BE2C (cell line): ENCODE data around the gene MAPK6.

Experiments
- DNase-seq: peaks from one replicate; pipeline ENCODE4 v3.0.0-alpha.2; 2020
- H3K27me3 ChIP-seq: fragments of 250-450 bp; sonication (Bioruptor Pico); 2 replicates; pipeline ENCODE4 v1.5.1; 2020; ENCODE audit warnings: mild to moderate bottlenecking
- H3K36me3 ChIP-seq: fragments of 250-450 bp; sonication (Bioruptor Pico); 2 replicates; pipeline ENCODE4 v1.5.1; 2020; ENCODE audit warnings: mild to moderate bottlenecking
- H3K4me1 ChIP-seq: fragments of 250-450 bp; sonication (Bioruptor Pico); 2 replicates; pipeline ENCODE4 v1.5.1; 2020
- H3K4me3 ChIP-seq: 2 replicates; pipeline ENCODE4 v1.5.1; 2011; ENCODE audit warnings: low read depth, low read length
- H3K9me3 ChIP-seq: fragments of 250-450 bp; sonication (Bioruptor Pico); 2 replicates; pipeline ENCODE4 v1.5.1; 2020
- TF ChIP-seq, protein P1 (sequence below): IDR thresholded peaks from 2 replicates; pipeline ENCODE4 v1.5.1; 2012; ENCODE audit warnings: mild to moderate bottlenecking, low read depth, low read length

Gene MAPK6

GRCh38 chr15:52020221-52021085 lies 1.4 kb downstream of the MAPK6 start:
- Histone ChIP-seq H3K27me3 (no peaks in the 10 kb centered on the region), H3K36me3 (no peaks in the 10 kb centered on the region; the same call in 1 of the 2 replicates), H3K4me3 (peak overlapping the region; percentile 99), H3K9me3 (no peaks in the 10 kb centered on the region), H3K4me1 (no peaks in the 10 kb centered on the region)
- TF ChIP-seq, protein P1, sequence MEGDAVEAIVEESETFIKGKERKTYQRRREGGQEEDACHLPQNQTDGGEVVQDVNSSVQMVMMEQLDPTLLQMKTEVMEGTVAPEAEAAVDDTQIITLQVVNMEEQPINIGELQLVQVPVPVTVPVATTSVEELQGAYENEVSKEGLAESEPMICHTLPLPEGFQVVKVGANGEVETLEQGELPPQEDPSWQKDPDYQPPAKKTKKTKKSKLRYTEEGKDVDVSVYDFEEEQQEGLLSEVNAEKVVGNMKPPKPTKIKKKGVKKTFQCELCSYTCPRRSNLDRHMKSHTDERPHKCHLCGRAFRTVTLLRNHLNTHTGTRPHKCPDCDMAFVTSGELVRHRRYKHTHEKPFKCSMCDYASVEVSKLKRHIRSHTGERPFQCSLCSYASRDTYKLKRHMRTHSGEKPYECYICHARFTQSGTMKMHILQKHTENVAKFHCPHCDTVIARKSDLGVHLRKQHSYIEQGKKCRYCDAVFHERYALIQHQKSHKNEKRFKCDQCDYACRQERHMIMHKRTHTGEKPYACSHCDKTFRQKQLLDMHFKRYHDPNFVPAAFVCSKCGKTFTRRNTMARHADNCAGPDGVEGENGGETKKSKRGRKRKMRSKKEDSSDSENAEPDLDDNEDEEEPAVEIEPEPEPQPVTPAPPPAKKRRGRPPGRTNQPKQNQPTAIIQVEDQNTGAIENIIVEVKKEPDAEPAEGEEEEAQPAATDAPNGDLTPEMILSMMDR, result no peak
- no peak for DNase-seq

DNA sequence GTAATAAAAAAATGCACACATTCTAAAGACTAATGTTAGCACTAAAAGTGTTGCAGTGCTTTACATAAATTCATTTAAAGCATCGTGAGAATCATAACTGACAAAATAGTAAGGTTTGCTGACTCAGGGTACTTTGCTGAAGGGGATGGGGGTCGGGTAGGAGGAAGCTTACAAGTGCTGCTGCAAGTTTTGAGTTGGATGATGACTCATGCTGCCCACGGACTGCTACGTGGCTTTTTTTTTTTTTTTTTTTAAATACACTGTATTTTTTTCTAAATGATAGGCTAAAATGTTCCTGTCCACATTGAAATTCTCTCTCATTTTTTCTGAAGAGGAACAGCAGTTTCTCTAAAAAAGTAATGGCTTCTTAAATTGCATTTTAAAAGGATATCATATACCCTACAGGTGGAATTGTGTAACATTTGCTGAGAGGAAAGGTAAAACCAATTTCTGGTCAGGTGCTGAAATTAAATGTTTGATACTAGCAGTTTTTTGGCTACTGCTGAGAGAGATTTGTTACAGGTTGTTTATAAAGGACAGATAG lies 2.2 kb downstream of the MAPK6 start:
- H3K9me3 ChIP-seq, result no peaks in the 10 kb centered on the region
- peak; percentile 47 for DNase-seq
- H3K27me3 ChIP-seq, result no peaks in the 10 kb centered on the region
- H3K36me3 ChIP-seq, result no peaks in the 10 kb centered on the region; the same call in 1 of the 2 replicates
- H3K4me3 ChIP-seq, result peak overlapping the region; percentile 99
- no peaks in the 10 kb centered on the region for H3K4me1 ChIP-seq
- TF ChIP-seq, protein P1, result no peak

DNA sequence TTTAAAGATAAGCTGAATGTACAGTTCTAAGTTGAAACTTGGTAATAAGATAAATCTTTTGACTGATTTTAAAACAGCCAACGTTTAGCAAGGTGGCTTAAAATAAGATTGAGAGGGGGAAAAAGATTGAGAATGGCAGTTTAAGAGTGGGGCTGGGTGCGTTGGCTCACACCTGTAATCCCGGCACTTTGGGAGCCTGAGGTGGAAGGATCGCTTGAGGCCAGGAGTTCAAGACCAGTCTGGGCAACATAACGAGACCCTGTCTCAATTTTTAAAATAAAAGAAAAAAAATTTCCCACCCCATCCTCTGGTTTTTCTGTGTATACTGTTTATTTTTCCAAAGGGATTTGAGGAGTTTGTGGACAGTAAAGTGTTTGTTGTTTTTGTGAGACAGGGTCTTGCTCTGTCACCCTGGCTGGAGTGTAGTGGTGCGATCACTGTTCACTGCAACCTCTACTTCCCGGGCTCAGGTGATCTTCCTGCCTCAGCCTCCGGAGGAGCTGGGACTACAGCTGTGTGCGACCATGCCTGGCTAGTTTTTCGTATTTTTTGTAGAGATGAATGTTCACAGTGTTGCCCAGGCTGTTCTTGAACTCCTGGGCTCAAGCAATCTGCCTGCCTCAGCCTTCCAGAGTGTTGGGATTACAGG lies 3.0 kb downstream of the MAPK6 start:
- no peak for DNase-seq
- Histone ChIP-seq H3K27me3 (no peaks in the 10 kb centered on the region), H3K4me3 (no peak overlapping the region; the same call in 1 of the 2 replicates), H3K36me3 (no peaks in the 10 kb centered on the region; the same call in 1 of the 2 replicates), H3K9me3 (no peaks in the 10 kb centered on the region), H3K4me1 (no peaks in the 10 kb centered on the region)
- TF ChIP-seq, protein P1, result no peak

GRCh38 chr15:52023169-52023922 lies 4.3 kb downstream of the MAPK6 start:
- Histone ChIP-seq H3K9me3 (no peaks in the 10 kb centered on the region), H3K27me3 (no peaks in the 10 kb centered on the region), H3K36me3 (no peaks in the 10 kb centered on the region; the same call in 1 of the 2 replicates), H3K4me3 (no peak overlapping the region), H3K4me1 (no peaks in the 10 kb centered on the region)
- no peak for DNase-seq
- TF ChIP-seq, protein P1, result no peak

- TF ChIP-seq, protein P1, result no peak
- Histone ChIP-seq H3K9me3 (no peaks in the 10 kb centered on the region), H3K36me3 (peaks cover 5% of the 10 kb centered on the region; the same call in 1 of the 2 replicates), H3K4me3 (no peak overlapping the region), H3K4me1 (no peaks in the 10 kb centered on the region; the same call in 1 of the 2 replicates), H3K27me3 (no peaks in the 10 kb centered on the region)
- no peak for DNase-seq
Observed at GRCh38 chr15:52028431-52029093, 9.5 kb downstream of the MAPK6 start.
